Heart right ventricle (tissue), 16 donors: ENCODE results near the gene PCDHGA8. TPM values are rescaled to one million over a fixed set of nuclear protein-coding genes. Genes with fewer than 3 reads are reported as not detected.

Experiments used
- ATAC-seq, 8 donors: fragments of 200-7000 bp; cut with Tn5 transposase; one replicate each; pipeline ENCODE4 v1.9.1; 2020; ENCODE audit warnings: mild to moderate bottlenecking in 8 of 8, moderate library complexity in 8 of 8, moderate number of reproducible peaks in 1 of 8
- DNase-seq, 2 donors: peaks; one replicate each; pipeline ENCODE4 v3.0.0-alpha.2; 2020
- H3K27ac ChIP-seq, 10 donors: fragments of 200-600 bp; sonication (generic) in 2 of 10; one replicate each; pipeline versions ENCODE4 v1.5.0 to v1.8.0; 2020 to 2022; ENCODE audit warnings: mild to moderate bottlenecking in 3 of 10
- H3K27me3 ChIP-seq, 7 donors: fragments of 200-600 bp; one replicate each; pipeline ENCODE4 v1.8.0; 2021 to 2022; ENCODE audit warnings: mild to moderate bottlenecking in 2 of 7
- H3K36me3 ChIP-seq, 9 donors: fragments of 200-600 bp; sonication (generic) in 1 of 9; one replicate each; pipeline versions ENCODE4 v1.5.0 to v1.8.0; 2020 to 2022; ENCODE audit warnings: mild to moderate bottlenecking in 2 of 9
- H3K4me1 ChIP-seq, 9 donors: fragments of 200-600 bp; sonication (generic) in 1 of 9; one replicate each; pipeline versions ENCODE4 v1.5.0 to v1.8.0; 2020 to 2022; ENCODE audit warnings: mild to moderate bottlenecking in 4 of 9
- H3K4me3 ChIP-seq, 10 donors: fragments of 200-600 bp; sonication (generic) in 2 of 10; one replicate each; pipeline versions ENCODE4 v1.5.0 to v1.8.0; 2020 to 2022; ENCODE audit warnings: mild to moderate bottlenecking in 7 of 10, moderate library complexity in 2 of 10
- H3K9me3 ChIP-seq, 11 donors: fragments of 200-600 bp in 10 of 11; sonication (generic) in 2 of 11; one replicate each; pipeline versions ENCODE4 v1.5.0 to v1.8.0; 2013 to 2022; ENCODE audit warnings: mild to moderate bottlenecking in 2 of 11, control low read depth in 1 of 11, moderate library complexity in 1 of 11
- WGBS, 2 donors: extraction: QIAGEN DNeasy Blood & Tissue Kit; methylation state at CpG; one replicate each; pipeline ENCODE4 v1.1.7; 2013; ENCODE audit warnings: inconsistent platforms in 1 of 2; 5-methylcytosine and 5-hydroxymethylcytosine counted together
- intact Hi-C, 10 donors: fragments of 100-400 bp; cut with DNase I; formaldehyde crosslinking; loops; one replicate each; pipeline versions ENCODE4 v1.11.1 to v1.14.2; 2022
- polyA plus RNA-seq, 2 donors: library from polyadenylated mRNA; stranded (reverse); fragments of 200-250 nt; gene quantifications; one replicate each; pipeline ENCODE4 v1.2.3, GENCODE V29; 2013
- total RNA-seq, 10 donors: library from RNA; stranded (reverse); fragmentation: NEBNext Ultra II Directional in 3 of 10; extraction: Animal tissue kit (Norgen Biotek cat#: 25700) in 3 of 10; gene quantifications; one replicate each; pipeline versions ENCODE4 v1.2.1 to v1.2.4, GENCODE V29; 2021 to 2023
- TF ChIP-seq, protein P1 (sequence below), 9 donors: fragments of 200-600 bp; sonication (generic) in 2 of 9; IDR thresholded peaks; one replicate each; pipeline versions ENCODE4 v1.5.0 to v1.8.0; 2021 to 2022; ENCODE audit warnings: antibody characterized with exemption in 9 of 9, mild to moderate bottlenecking in 5 of 9, moderate library complexity in 1 of 9
- donor health status: Arrhythmogenic right ventricular cardiomyopathy.
- donor health status: ischemic (EF 13 %, LVEDD 7.1; RV severe dilation, severe dysfunction).
- donor health status: healthy with polysubstance abuse.
- donor health status: DM: no; HTN: yes; CAD: no.
- donor health status: DM: no; HTN: no; CAD: no.
- donor health status: ischemic (EF 25% LVEDD 6.9; RV normal size, moderate dysfunction).
- donor health status: ischemic (EF 25% LVEDD 5.7; RV mildly dilated, moderate dysfunction).
- donor health status: healthy.
- donor health status: DM: yes; HTN: yes; CAD: no.
- donor health status: Ischemic cardiomyopathy.
- donor health status: ischemic (EF 35%, LVEDD 5.7; RV mildly dilated, moderate dysfunction).
- donor health status: nonischemic (EF 11% LVEDD 7.7; RV severe dilation, severe dysfunction).
- donor health status: DM: yes; HTN: yes; CAD: no.
- donor health status: PGD.
- donor health status: ischemic (EF 29% LVEDD 5.4; RV normal size, mild dysfunction).
- donor health status: nonischemic (EF 23%, LVEDD 6.1; RV moderate dilation, normal function).

The PCDHGA8 gene
- total and polyA plus RNA-seq, 12 donors: 0.28 to 11.2 (median 8.5) TPM

DNA sequence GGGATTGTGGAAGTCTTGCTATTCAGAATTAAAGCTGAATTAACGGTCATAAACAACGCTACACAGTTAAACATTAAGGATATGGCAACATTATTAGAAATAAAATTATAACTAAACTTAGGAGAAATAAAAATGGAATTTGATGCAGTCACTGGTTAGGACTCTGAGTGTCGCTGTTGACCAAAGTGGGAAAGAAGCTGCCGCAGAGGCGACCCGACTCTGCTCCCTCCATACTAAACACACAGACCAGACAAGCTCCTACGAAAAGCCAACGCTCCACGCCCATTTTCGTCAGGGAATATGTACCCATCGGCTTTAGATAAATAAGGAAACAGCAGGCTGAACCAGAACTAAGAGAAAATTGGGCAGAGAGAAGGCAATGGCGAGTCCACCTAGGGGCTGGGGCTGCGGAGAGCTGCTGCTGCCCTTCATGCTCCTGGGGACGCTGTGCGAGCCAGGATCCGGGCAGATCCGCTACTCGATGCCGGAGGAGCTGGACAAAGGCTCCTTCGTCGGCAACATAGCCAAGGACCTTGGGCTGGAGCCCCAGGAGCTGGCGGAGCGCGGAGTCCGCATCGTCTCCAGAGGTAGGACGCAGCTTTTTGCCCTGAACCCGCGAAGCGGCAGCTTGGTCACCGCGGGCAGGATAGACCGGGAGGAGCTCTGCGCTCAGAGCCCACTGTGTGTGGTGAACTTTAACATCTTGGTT, 28.3 kb upstream of the PCDHGA8 start, which contains the start of gene PCDHGA5:
TSS of gene PCDHGA5 (plus strand) at position 211 of the 709 bp plus-strand sequence. CDS start at position 380, 169 bp downstream.
- Histone ChIP-seq H3K4me1 (peaks cover 0 to 23% (median 3%) of the 10 kb centered on the region in 9 donors), H3K4me3 (peak within 1 kb of the TSS in 8 of 10 donors; percentile 2 to 34 (median 22)), H3K27ac (no peak within 1 kb of the TSS), H3K27me3 (peaks cover 0 to 84% (median 0%) of the 10 kb centered on the region in 7 donors), H3K36me3 (peaks cover 0 to 30% (median 0%) of the 10 kb centered on the region in 9 donors), H3K9me3 (peaks cover 0 to 99% (median 48%) of the 10 kb centered on the region in 11 donors)
- ATAC-seq (peak in 3 of 8 donors; percentile 61 to 71 (median 69)), DNase-seq (no peak)
- intact Hi-C loops: no loop called here
- 27 to 28% methylated on average over 34 of the region's 34 CpGs for WGBS, 2 donors
- TF ChIP-seq, protein P1, sequence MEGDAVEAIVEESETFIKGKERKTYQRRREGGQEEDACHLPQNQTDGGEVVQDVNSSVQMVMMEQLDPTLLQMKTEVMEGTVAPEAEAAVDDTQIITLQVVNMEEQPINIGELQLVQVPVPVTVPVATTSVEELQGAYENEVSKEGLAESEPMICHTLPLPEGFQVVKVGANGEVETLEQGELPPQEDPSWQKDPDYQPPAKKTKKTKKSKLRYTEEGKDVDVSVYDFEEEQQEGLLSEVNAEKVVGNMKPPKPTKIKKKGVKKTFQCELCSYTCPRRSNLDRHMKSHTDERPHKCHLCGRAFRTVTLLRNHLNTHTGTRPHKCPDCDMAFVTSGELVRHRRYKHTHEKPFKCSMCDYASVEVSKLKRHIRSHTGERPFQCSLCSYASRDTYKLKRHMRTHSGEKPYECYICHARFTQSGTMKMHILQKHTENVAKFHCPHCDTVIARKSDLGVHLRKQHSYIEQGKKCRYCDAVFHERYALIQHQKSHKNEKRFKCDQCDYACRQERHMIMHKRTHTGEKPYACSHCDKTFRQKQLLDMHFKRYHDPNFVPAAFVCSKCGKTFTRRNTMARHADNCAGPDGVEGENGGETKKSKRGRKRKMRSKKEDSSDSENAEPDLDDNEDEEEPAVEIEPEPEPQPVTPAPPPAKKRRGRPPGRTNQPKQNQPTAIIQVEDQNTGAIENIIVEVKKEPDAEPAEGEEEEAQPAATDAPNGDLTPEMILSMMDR (IDR thresholded peaks at IDR 0.05): peak in 7 of 9 donors; percentile 5 to 32 (median 18)

DNA sequence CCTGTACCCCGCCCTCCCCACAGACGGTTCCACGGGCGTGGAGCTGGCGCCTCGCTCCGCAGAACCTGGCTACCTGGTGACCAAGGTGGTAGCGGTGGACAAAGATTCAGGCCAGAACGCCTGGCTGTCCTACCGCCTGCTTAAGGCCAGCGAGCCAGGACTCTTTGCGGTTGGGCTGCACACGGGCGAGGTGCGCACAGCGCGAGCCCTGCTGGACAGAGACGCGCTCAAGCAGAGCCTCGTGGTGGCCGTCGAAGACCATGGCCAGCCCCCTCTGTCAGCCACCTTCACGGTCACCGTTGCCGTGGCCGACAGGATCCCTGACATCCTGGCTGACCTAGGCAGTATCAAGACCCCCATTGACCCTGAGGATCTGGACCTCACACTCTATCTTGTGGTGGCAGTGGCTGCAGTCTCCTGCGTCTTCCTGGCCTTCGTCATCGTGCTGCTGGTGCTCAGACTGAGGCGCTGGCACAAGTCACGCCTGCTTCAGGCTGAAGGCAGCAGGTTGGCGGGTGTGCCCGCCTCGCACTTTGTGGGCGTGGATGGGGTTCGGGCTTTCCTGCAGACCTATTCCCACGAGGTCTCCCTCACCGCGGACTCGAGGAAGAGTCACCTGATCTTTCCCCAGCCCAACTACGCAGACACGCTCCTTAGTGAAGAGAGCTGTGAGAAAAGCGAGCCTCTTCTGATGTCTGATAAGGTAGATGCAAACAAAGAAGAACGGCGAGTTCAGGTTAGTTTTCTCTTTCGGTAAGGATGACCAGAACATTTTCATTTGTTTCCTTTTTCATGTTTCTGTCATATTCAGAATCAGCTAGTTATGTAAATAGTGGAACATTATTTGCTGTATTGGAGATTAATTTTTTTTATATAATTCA, 26.2 kb upstream of the PCDHGA8 start:
- H3K9me3 ChIP-seq: peaks cover 0 to 99% (median 50%) of the 10 kb centered on the region in 11 donors
- peaks cover 0 to 85% (median 0%) of the 10 kb centered on the region in 7 donors for H3K27me3 ChIP-seq
- ATAC-seq: no peak
- intact Hi-C loops: loop anchor here in 1 of 10 donors (2.0 kb wide), 1 partner anchor 55 kb away; the partner anchor contains the start of gene PCDHGA11
- peaks cover 0 to 22% (median 5%) of the 10 kb centered on the region in 9 donors for H3K4me1 ChIP-seq
- no peak overlapping the region for H3K4me3 ChIP-seq
- WGBS, 2 donors: 40 to 45% methylated on average over 46 of the region's 46 CpGs
- no peak overlapping the region for H3K27ac ChIP-seq
- H3K36me3 ChIP-seq: peaks cover 0 to 40% (median 0%) of the 10 kb centered on the region in 9 donors
- no peak for DNase-seq
- TF ChIP-seq, protein P1 (IDR thresholded peaks at IDR 0.05): no peak

DNA sequence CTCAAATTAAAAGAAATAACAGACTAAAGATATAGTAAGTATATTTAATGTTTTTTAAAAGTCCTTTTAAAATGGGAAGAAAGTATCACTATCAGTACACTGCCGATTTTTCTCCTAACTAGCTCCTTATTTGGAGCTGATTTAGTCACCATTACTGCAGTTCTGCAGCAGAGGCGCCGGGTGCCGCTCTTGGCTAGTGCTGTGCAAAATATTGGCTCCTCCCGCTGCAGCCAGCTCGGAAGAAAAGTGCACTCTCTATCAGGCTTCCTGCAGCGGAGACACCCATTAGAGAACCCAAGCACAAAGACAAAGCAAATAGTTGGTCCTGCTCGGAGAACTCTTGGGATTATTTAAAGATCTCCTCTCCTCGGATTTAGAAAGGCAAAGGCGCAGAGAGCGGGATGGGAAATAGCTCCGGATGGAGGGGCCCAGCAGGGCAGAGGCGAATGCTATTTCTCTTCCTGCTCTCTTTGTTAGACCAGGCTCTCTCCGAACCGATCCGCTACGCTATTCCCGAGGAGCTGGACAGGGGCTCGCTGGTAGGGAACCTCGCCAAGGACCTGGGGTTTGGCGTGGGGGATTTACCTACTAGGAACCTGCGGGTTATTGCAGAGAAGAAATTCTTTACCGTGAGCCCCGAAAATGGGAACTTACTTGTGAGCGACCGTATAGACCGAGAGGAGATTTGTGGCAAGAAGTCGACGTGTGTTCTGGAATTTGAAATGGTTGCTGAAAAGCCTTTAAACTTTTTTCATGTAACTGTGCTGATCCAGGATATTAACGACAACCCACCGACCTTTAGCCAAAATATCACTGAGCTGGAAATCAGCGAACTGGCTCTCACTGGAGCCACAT, 22.2 kb upstream of the PCDHGA8 start, which contains the start of gene PCDHGB3:
TSS of gene PCDHGB3 (plus strand) at position 249 of the 855 bp plus-strand sequence. CDS start at position 402, 153 bp downstream.
- peaks cover 0 to 39% (median 0%) of the 10 kb centered on the region in 9 donors for H3K4me1 ChIP-seq
- H3K27ac ChIP-seq: peak within 1 kb of the TSS in 4 of 10 donors; percentile 21 to 57 (median 44)
- ATAC-seq (peak; percentile 80 to 94 (median 88)), DNase-seq (no peak)
- H3K27me3 ChIP-seq: peaks cover 0 to 81% (median 0%) of the 10 kb centered on the region in 7 donors
- peak within 1 kb of the TSS in 7 of 10 donors; percentile 6 to 43 (median 37) for H3K4me3 ChIP-seq
- H3K9me3 ChIP-seq: peaks cover 0 to 100% (median 55%) of the 10 kb centered on the region in 11 donors
- TF ChIP-seq, protein P1 (IDR thresholded peaks at IDR 0.05): peak in 7 of 9 donors; percentile 31 to 62 (median 43)
- intact Hi-C loops: loop anchor here in 1 of 10 donors (2.0 kb wide), 1 partner anchor 27 kb away; the partner anchor contains the start of gene PCDHGA3
- peaks cover 0 to 36% (median 0%) of the 10 kb centered on the region in 9 donors for H3K36me3 ChIP-seq
- 19 to 24% methylated on average over 32 of the region's 32 CpGs for WGBS, 2 donors
